Activated naive CD8-positive, alpha-beta T cell (primary cell): ENCODE data around the gene LMTK2.

ENCODE experiments used
- H3K27ac Mint-ChIP-seq: one replicate; pipeline ENCODE4 v1.8.0; 2021; ENCODE audit warnings: mixed read lengths
- H3K27me3 Mint-ChIP-seq: one replicate; pipeline ENCODE4 v1.8.0; 2021; ENCODE audit warnings: mixed read lengths
- H3K36me3 Mint-ChIP-seq: one replicate; pipeline ENCODE4 v1.8.0; 2021; ENCODE audit warnings: mixed read lengths
- H3K4me1 Mint-ChIP-seq: one replicate; pipeline ENCODE4 v1.8.0; 2021; ENCODE audit warnings: low read depth, mixed read lengths
- H3K4me3 Mint-ChIP-seq: one replicate; pipeline ENCODE4 v1.8.0; 2021; ENCODE audit warnings: mild to moderate bottlenecking, mixed read lengths
- H3K9me3 Mint-ChIP-seq: one replicate; pipeline ENCODE4 v1.8.0; 2021; ENCODE audit warnings: low read depth, mixed read lengths

The LMTK2 gene

GRCh38 chr7:98206451-98207330 is 100.0 kb downstream of the LMTK2 start:
- Mint-ChIP-seq H3K36me3 (peaks cover 5% of the 10 kb centered on the region), H3K4me1 (peaks cover 39% of the 10 kb centered on the region), H3K4me3 (no peak overlapping the region), H3K27me3 (no peaks in the 10 kb centered on the region), H3K27ac (no peak overlapping the region), H3K9me3 (no peaks in the 10 kb centered on the region)

GRCh38 chr7:98209166-98209920 is 102.7 kb downstream of the LMTK2 start:
- Mint-ChIP-seq H3K4me3 (peak overlapping the region; percentile 66), H3K36me3 (peaks cover 5% of the 10 kb centered on the region), H3K27me3 (no peaks in the 10 kb centered on the region), H3K9me3 (no peaks in the 10 kb centered on the region), H3K27ac (peak overlapping the region; percentile 58), H3K4me1 (peaks cover 18% of the 10 kb centered on the region)

GRCh38 chr7:98210513-98211220 is 104.0 kb downstream of the LMTK2 start:
- Mint-ChIP-seq H3K36me3 (peaks cover 5% of the 10 kb centered on the region), H3K4me1 (peaks cover 10% of the 10 kb centered on the region), H3K9me3 (no peaks in the 10 kb centered on the region), H3K27me3 (no peaks in the 10 kb centered on the region), H3K27ac (no peak overlapping the region), H3K4me3 (no peak overlapping the region)

- Mint-ChIP-seq H3K9me3 (no peaks in the 10 kb centered on the region), H3K27ac (no peak within 1 kb of the TSS), H3K36me3 (peaks cover 2% of the 10 kb centered on the region), H3K27me3 (no peaks in the 10 kb centered on the region), H3K4me3 (peak within 1 kb of the TSS; percentile 69), H3K4me1 (peaks cover 6% of the 10 kb centered on the region)
Observed at GRCh38 chr7:98211221-98211675, 104.6 kb downstream of the LMTK2 start, which contains the start of gene BHLHA15. BHLHA15 (plus strand) TSS chr7:98211439; CDS start chr7:98212310, 871 bp downstream.

- H3K27ac Mint-ChIP-seq = no peak overlapping the region
- no peaks in the 10 kb centered on the region for H3K27me3 Mint-ChIP-seq
- peaks cover 6% of the 10 kb centered on the region for H3K4me1 Mint-ChIP-seq
- no peaks in the 10 kb centered on the region for H3K9me3 Mint-ChIP-seq
- peaks cover 2% of the 10 kb centered on the region for H3K36me3 Mint-ChIP-seq
- H3K4me3 Mint-ChIP-seq = peak overlapping the region; percentile 69
Observed at GRCh38 chr7:98211676-98212531, 105.2 kb downstream of the LMTK2 start.

GRCh38 chr7:98212532-98213041 is 105.9 kb downstream of the LMTK2 start:
- Mint-ChIP-seq H3K27me3 (no peaks in the 10 kb centered on the region), H3K4me1 (peaks cover 6% of the 10 kb centered on the region), H3K36me3 (no peaks in the 10 kb centered on the region), H3K27ac (no peak overlapping the region), H3K4me3 (peak overlapping the region; percentile 20), H3K9me3 (no peaks in the 10 kb centered on the region)

- Mint-ChIP-seq H3K27me3 (no peaks in the 10 kb centered on the region), H3K4me1 (peaks cover 10% of the 10 kb centered on the region), H3K36me3 (no peaks in the 10 kb centered on the region), H3K4me3 (no peak overlapping the region), H3K27ac (no peak overlapping the region), H3K9me3 (no peaks in the 10 kb centered on the region)
Observed at GRCh38 chr7:98213296-98213887, 106.7 kb downstream of the LMTK2 start.

GRCh38 chr7:98213888-98214810 is 107.5 kb downstream of the LMTK2 start:
- H3K4me3 Mint-ChIP-seq = no peak overlapping the region
- no peak overlapping the region for H3K27ac Mint-ChIP-seq
- no peaks in the 10 kb centered on the region for H3K9me3 Mint-ChIP-seq

GRCh38 chr7:98214811-98215321 is 108.2 kb downstream of the LMTK2 start:
- H3K4me3 Mint-ChIP-seq = no peak overlapping the region
- no peaks in the 10 kb centered on the region for H3K9me3 Mint-ChIP-seq
- H3K4me1 Mint-ChIP-seq = peaks cover 18% of the 10 kb centered on the region
- H3K36me3 Mint-ChIP-seq = no peaks in the 10 kb centered on the region
- H3K27ac Mint-ChIP-seq = no peak overlapping the region
- H3K27me3 Mint-ChIP-seq = no peaks in the 10 kb centered on the region

More at GRCh38 chr7:98213888-98214810, 107.5 kb downstream of the LMTK2 start:
- no peaks in the 10 kb centered on the region for H3K36me3 Mint-ChIP-seq
- no peaks in the 10 kb centered on the region for H3K27me3 Mint-ChIP-seq
- H3K4me1 Mint-ChIP-seq = peaks cover 15% of the 10 kb centered on the region

- Mint-ChIP-seq H3K4me1 (peaks cover 18% of the 10 kb centered on the region), H3K9me3 (no peaks in the 10 kb centered on the region), H3K27me3 (no peaks in the 10 kb centered on the region), H3K27ac (no peak overlapping the region), H3K4me3 (no peak overlapping the region), H3K36me3 (no peaks in the 10 kb centered on the region)
Observed at GRCh38 chr7:98215561-98216495, 109.2 kb downstream of the LMTK2 start.

GRCh38 chr7:98216941-98217622 is 110.4 kb downstream of the LMTK2 start:
- Mint-ChIP-seq H3K4me1 (peaks cover 15% of the 10 kb centered on the region), H3K36me3 (no peaks in the 10 kb centered on the region), H3K27ac (no peak overlapping the region), H3K27me3 (no peaks in the 10 kb centered on the region), H3K4me3 (no peak overlapping the region), H3K9me3 (no peaks in the 10 kb centered on the region)
